Left ventricle myocardium inferior (tissue), 1 donor: Measurements from ENCODE around the gene RAB7A. TPM values are rescaled to one million over a fixed set of nuclear protein-coding genes. Genes with fewer than 3 reads are reported as not detected.

ENCODE experiments used
- DNase-seq: peaks from one replicate; pipeline ENCODE4 v3.0.0-alpha.2; 2020
- H3K27ac ChIP-seq: fragments of 200-600 bp; replicated peaks from 2 replicates; pipeline ENCODE4 v1.8.0; 2021
- H3K27me3 ChIP-seq: fragments of 200-600 bp; 2 replicates; pipeline ENCODE4 v1.8.0; 2021; ENCODE audit warnings: low read depth
- H3K36me3 ChIP-seq: fragments of 200-600 bp; 2 replicates; pipeline ENCODE4 v1.8.0; 2021
- H3K4me1 ChIP-seq: fragments of 200-600 bp; 2 replicates; pipeline ENCODE4 v1.8.0; 2021
- H3K4me3 ChIP-seq: fragments of 200-600 bp; 2 replicates; pipeline ENCODE4 v1.8.0; 2021; ENCODE audit warnings: mild to moderate bottlenecking, moderate library complexity
- H3K9me3 ChIP-seq: fragments of 200-600 bp; replicated peaks from 2 replicates; pipeline ENCODE4 v1.8.0; 2021
- CTCF ChIP-seq: fragments of 200-600 bp; IDR thresholded peaks from 2 replicates; pipeline ENCODE4 v1.8.0; 2021; ENCODE audit warnings: antibody characterized with exemption, mild to moderate bottlenecking, borderline replicate concordance
- intact Hi-C: fragments of 100-400 bp; cut with micrococcal nuclease; formaldehyde crosslinking; loops from one replicate; pipeline ENCODE4 v1.11.0; 2022
- total RNA-seq: library from RNA; stranded (reverse); fragmentation: NEBNext Ultra II Directional; extraction: Animal tissue kit (Norgen Biotek cat#: 25700); gene quantifications from one replicate; pipeline ENCODE4 v1.2.1, GENCODE V29; 2021
- donor health status: DM: no; HTN: yes; CAD: no; lungs with severe emphysema.

Gene RAB7A
- total RNA-seq, 1 donor from 2014 or later: 242 TPM

GRCh38 chr3:128735884-128736283, 9.9 kb downstream of the RAB7A start:
- intact Hi-C loops: no loop called here
- Histone ChIP-seq H3K36me3 (peaks cover 5% of the 10 kb centered on the region), H3K4me3 (no peak overlapping the region), H3K9me3 (no peaks in the 10 kb centered on the region), H3K27me3 (no peaks in the 10 kb centered on the region), H3K27ac (peak overlapping the region; percentile 27), H3K4me1 (peaks cover 87% of the 10 kb centered on the region)
- no peak for DNase-seq
- TF ChIP-seq CTCF: no peak

- DNase-seq: no peak
- no peaks in the 10 kb centered on the region for H3K9me3 ChIP-seq
- H3K27ac ChIP-seq: no peak overlapping the region
- H3K27me3 ChIP-seq: no peaks in the 10 kb centered on the region
- H3K4me3 ChIP-seq: no peak overlapping the region
- peaks cover 87% of the 10 kb centered on the region for H3K4me1 ChIP-seq
- H3K36me3 ChIP-seq: peaks cover 7% of the 10 kb centered on the region
- no peak for TF ChIP-seq CTCF
- intact Hi-C loops: no loop called here
Measured at GRCh38 chr3:128736601-128737000, 10.6 kb downstream of the RAB7A start.

- Histone ChIP-seq H3K27me3 (no peaks in the 10 kb centered on the region), H3K4me3 (no peak overlapping the region), H3K27ac (no peak overlapping the region), H3K36me3 (peaks cover 34% of the 10 kb centered on the region), H3K9me3 (peaks cover 18% of the 10 kb centered on the region), H3K4me1 (peaks cover 54% of the 10 kb centered on the region)
- DNase-seq: no peak
- intact Hi-C loops: no loop called here
- TF ChIP-seq CTCF: no peak
Measured at GRCh38 chr3:128740621-128741020, 14.6 kb downstream of the RAB7A start.

GRCh38 chr3:128742821-128743594, 17.0 kb downstream of the RAB7A start:
- H3K27ac ChIP-seq: no peak overlapping the region
- H3K36me3 ChIP-seq: peaks cover 36% of the 10 kb centered on the region
- H3K9me3 ChIP-seq: peaks cover 18% of the 10 kb centered on the region
- H3K4me1 ChIP-seq: peaks cover 61% of the 10 kb centered on the region
- no peak overlapping the region for H3K4me3 ChIP-seq
- TF ChIP-seq CTCF: no peak
- DNase-seq: no peak
- intact Hi-C loops: no loop called here
- H3K27me3 ChIP-seq: no peaks in the 10 kb centered on the region

GRCh38 chr3:128745742-128746141, 19.8 kb downstream of the RAB7A start:
- Histone ChIP-seq H3K9me3 (peaks cover 18% of the 10 kb centered on the region), H3K27me3 (no peaks in the 10 kb centered on the region)

More at GRCh38 chr3:128745742-128746141, 19.8 kb downstream of the RAB7A start:
- DNase-seq: no peak
- no peak for TF ChIP-seq CTCF
- Histone ChIP-seq H3K27ac (no peak overlapping the region), H3K4me1 (peaks cover 65% of the 10 kb centered on the region), H3K36me3 (peaks cover 32% of the 10 kb centered on the region), H3K4me3 (no peak overlapping the region)
- intact Hi-C loops: no loop called here
